Gastrocnemius medialis (tissue), 4 donors: ENCODE measurements around the gene DMGDH. TPM values are rescaled to one million over a fixed set of nuclear protein-coding genes. Genes with fewer than 3 reads are reported as not detected.

Experiments used
- ATAC-seq, 2 donors: fragments of 150-250 bp; one replicate each; pipeline ENCODE4 v1.9.1; 2016
- DNase-seq, 2 donors: peaks; one replicate each; pipeline ENCODE4 v3.0.0-alpha.2; 2019
- H3K27ac ChIP-seq, 4 donors: fragments of 200-600 bp; sonication (generic); 1 replicate in 1 of 4; 2 replicates in 3 of 4; pipeline ENCODE4 v1.5.1; 2016 to 2018; ENCODE audit warnings: mild to moderate bottlenecking in 2 of 4, moderate library complexity in 1 of 4
- H3K27me3 ChIP-seq, 3 donors: fragments of 200-600 bp; sonication (generic) in 2 of 3; 1 replicate in 1 of 3; 2 replicates in 2 of 3; pipeline versions ENCODE4 v1.5.1 to v1.6.0; 2016 to 2019; ENCODE audit warnings: mild to moderate bottlenecking in 1 of 3, moderate library complexity in 1 of 3
- H3K36me3 ChIP-seq, 2 donors: fragments of 200-600 bp; sonication (generic) in 1 of 2; one replicate each; pipeline ENCODE4 v1.5.1; 2017 to 2018
- H3K4me1 ChIP-seq, 2 donors: fragments of 200-600 bp; sonication (generic) in 1 of 2; one replicate each; pipeline ENCODE4 v1.5.1; 2016 to 2017; ENCODE audit warnings: mild to moderate bottlenecking in 2 of 2
- H3K4me3 ChIP-seq, 4 donors: fragments of 200-600 bp; sonication (generic) in 3 of 4; 1 replicate in 1 of 4; 2 replicates in 3 of 4; pipeline ENCODE4 v1.5.1; 2016 to 2019; ENCODE audit warnings: mild to moderate bottlenecking in 2 of 4
- H3K9me3 ChIP-seq, 3 donors: fragments of 200-600 bp; sonication (generic) in 2 of 3; 1 replicate in 1 of 3; 2 replicates in 2 of 3; pipeline ENCODE4 v1.5.1; 2016 to 2019
- POLR2A ChIP-seq, 2 donors: fragments of 450-650 bp; IDR thresholded peaks; one replicate each; pipeline ENCODE4 v1.6.1; 2017; ENCODE audit warnings: antibody characterized with exemption in 2 of 2, mild to moderate bottlenecking in 2 of 2, moderate library complexity in 2 of 2
- in situ Hi-C, 4 donors: fragments of 200-750 bp; cut with MboI; loops; one replicate each; pipeline versions ENCODE4 v1.15.0 to v1.8.0; 2017; ENCODE audit warnings: low sequenced_read_pairs in 4 of 4
- intact Hi-C: fragments of 100-400 bp; cut with DNase I; formaldehyde crosslinking; loops from one replicate; pipeline ENCODE4 v1.15.1; 2023; ENCODE audit warnings: low total_unique reads
- total RNA-seq, 4 donors: library from RNA; depleted of rRNA; stranded (reverse); fragments of >200 nt; gene quantifications; one replicate each; pipeline versions ENCODE4 v1.1.0 to v1.2.3, GENCODE V29; 2016
- TF ChIP-seq, protein P1 (sequence below), 5 experiments: fragments of 450-650 bp in 3 of 5; fragments of 200-600 bp in 2 of 5; sonication (generic) in 2 of 5; IDR thresholded peaks in 4 of 5; conservative IDR thresholded peaks in 1 of 5; 1 replicate in 4 of 5; 2 replicates in 1 of 5; pipeline ENCODE4 v1.5.1; 2016 to 2019; ENCODE audit warnings: antibody characterized with exemption in 5 of 5, mild to moderate bottlenecking in 3 of 5, moderate library complexity in 3 of 5

Gene DMGDH
- total RNA-seq, 4 donors from 2014 or later: 0.15 to 1.8 (median 0.65) TPM

DNA sequence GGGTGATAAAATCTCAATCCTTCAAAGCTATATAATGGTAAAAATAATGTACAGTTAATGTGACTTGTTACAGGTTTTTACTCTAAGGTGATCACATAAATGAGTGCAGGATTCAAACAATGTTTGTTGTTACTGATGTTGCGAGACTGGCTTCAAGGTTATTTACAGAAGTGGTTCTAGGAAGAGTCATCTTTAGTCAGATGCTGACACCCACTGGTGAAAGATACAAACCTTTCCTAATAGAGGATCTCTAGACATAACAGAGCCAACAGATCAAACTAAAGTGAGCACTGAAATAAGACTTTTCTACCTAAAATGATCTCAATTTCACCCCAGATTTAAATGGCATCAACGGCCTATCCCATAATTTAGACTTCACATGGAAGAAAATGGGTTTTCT, 104.6 kb downstream of the DMGDH start:
- in situ Hi-C loops: loop anchor here (5.0 to 25.0 kb wide), 7 partner anchors 60 to 653 kb away; no protein-coding TSS in a partner anchor
- DNase-seq: no peak
- Histone ChIP-seq H3K27me3 (no peaks in the 10 kb centered on the region), H3K27ac (no peak overlapping the region), H3K4me3 (no peak overlapping the region), H3K36me3 (no peaks in the 10 kb centered on the region), H3K9me3 (no peaks in the 10 kb centered on the region), H3K4me1 (no peaks in the 10 kb centered on the region)
- peak; percentile 76 to 86 for ATAC-seq
- TF ChIP-seq POLR2A (IDR thresholded peaks at IDR 0.05): no peak
- TF ChIP-seq, protein P1, sequence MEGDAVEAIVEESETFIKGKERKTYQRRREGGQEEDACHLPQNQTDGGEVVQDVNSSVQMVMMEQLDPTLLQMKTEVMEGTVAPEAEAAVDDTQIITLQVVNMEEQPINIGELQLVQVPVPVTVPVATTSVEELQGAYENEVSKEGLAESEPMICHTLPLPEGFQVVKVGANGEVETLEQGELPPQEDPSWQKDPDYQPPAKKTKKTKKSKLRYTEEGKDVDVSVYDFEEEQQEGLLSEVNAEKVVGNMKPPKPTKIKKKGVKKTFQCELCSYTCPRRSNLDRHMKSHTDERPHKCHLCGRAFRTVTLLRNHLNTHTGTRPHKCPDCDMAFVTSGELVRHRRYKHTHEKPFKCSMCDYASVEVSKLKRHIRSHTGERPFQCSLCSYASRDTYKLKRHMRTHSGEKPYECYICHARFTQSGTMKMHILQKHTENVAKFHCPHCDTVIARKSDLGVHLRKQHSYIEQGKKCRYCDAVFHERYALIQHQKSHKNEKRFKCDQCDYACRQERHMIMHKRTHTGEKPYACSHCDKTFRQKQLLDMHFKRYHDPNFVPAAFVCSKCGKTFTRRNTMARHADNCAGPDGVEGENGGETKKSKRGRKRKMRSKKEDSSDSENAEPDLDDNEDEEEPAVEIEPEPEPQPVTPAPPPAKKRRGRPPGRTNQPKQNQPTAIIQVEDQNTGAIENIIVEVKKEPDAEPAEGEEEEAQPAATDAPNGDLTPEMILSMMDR (IDR thresholded peaks at IDR 0.05 in 4 of 5, conservative IDR thresholded peaks at IDR 0.05 in 1 of 5): peak; percentile 18 to 51 (median 41)
- intact Hi-C loops: loop anchor here (1.0 to 5.0 kb wide), 3 partner anchors 65 to 498 kb away; no protein-coding TSS in a partner anchor

DNA sequence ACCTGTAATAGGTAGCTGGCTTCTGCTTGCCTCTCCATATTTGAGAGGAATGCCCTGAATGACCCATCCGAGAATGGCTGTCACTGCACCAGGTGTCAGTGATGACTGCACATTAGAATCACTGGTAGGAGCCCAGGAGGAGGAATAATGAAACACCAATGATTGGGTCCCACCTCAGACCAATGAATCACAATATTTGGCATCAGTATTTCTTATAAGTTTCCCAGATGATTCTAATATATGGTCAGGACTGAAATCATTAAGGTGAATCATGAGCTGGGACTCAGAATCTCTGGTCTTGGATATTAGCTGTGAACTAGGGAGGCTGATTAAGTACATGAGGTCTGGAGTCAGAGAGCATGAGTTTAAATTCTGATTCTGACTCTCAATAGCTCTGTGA, 107.7 kb downstream of the DMGDH start:
- intact Hi-C loops: no loop called here
- no peaks in the 10 kb centered on the region for H3K4me1 ChIP-seq
- H3K27me3 ChIP-seq: no peaks in the 10 kb centered on the region
- no peak for DNase-seq
- no peaks in the 10 kb centered on the region for H3K36me3 ChIP-seq
- in situ Hi-C loops: loop anchor here (5.0 to 25.0 kb wide), 7 partner anchors 57 to 649 kb away; no protein-coding TSS in a partner anchor
- H3K27ac ChIP-seq: no peak overlapping the region
- H3K9me3 ChIP-seq: no peaks in the 10 kb centered on the region
- TF ChIP-seq, protein P1 (IDR thresholded peaks at IDR 0.05 in 4 of 5, conservative IDR thresholded peaks at IDR 0.05 in 1 of 5): no peak
- no peak for TF ChIP-seq POLR2A (IDR thresholded peaks at IDR 0.05)
- no peak for ATAC-seq
- H3K4me3 ChIP-seq: no peak overlapping the region

DNA sequence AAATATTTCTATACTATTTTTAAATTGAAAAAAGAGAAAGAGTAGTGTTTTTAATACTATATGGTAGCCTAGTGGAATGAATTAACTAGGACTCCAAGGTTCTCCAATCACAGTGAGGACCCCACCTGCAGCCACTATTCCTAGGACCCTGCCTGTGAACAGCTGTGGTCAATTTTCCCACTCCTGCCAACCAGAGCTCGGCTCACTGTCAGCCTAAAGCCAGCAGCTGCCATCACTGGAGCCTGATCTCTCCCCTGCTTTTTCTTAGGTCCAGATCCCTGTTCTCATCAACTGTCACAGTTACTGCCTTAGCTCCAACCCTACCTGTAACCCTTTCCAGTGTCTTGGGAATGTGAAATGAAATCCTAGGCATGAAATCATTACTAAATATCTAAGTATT, 109.7 kb downstream of the DMGDH start:
- no peaks in the 10 kb centered on the region for H3K4me1 ChIP-seq
- H3K27ac ChIP-seq: no peak overlapping the region
- H3K4me3 ChIP-seq: no peak overlapping the region
- no peaks in the 10 kb centered on the region for H3K27me3 ChIP-seq
- intact Hi-C loops (no loop called here), in situ Hi-C loops (loop anchor here (5.0 to 25.0 kb wide), 7 partner anchors 55 to 647 kb away; no protein-coding TSS in a partner anchor)
- no peak for ATAC-seq
- DNase-seq: no peak
- H3K9me3 ChIP-seq: no peaks in the 10 kb centered on the region
- H3K36me3 ChIP-seq: no peaks in the 10 kb centered on the region
- no peak for TF ChIP-seq POLR2A (IDR thresholded peaks at IDR 0.05)
- TF ChIP-seq, protein P1 (IDR thresholded peaks at IDR 0.05 in 4 of 5, conservative IDR thresholded peaks at IDR 0.05 in 1 of 5): no peak

DNA sequence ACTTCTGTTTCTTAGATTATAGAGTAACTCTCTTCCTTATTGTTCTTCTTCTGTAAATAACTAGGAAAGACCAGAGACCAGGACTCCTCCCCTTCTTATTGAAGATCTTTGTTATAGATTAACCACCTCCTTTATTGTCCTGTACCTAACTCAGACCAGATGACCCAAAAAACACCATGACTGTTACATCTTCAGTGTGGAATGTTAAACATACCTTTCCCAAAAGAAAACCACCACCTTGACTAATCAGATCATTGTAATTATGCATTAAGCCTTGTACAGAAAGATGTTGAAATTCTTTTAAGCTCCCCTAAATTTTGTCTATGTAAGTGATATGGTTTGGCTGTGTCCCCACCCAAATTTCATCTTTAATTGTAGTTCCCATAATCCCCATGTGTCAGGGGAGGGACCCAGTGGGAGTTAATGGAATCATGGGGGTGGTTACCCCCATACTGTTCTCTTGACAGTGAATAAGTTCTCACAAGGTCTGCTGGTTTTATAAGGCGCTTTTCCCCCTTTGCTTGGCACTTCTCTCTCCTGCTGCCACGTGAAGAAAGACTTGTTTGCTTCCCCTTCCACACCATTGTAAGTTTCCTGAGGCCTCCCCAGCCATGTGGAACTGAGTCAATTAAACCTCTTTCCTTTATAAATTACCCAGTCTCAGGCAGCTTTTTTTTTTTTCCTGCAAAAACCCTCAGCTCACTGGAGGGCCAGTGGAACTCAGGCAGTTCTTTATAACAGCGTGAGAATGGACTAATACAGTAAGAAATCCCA, 110.6 kb downstream of the DMGDH start:
- ATAC-seq: no peak
- TF ChIP-seq POLR2A (IDR thresholded peaks at IDR 0.05): no peak
- TF ChIP-seq, protein P1 (IDR thresholded peaks at IDR 0.05 in 4 of 5, conservative IDR thresholded peaks at IDR 0.05 in 1 of 5): no peak
- DNase-seq: no peak
- intact Hi-C loops (no loop called here), in situ Hi-C loops (loop anchor here in 3 of 4 donors (25.0 kb wide), 3 partner anchors 422 to 647 kb away; no protein-coding TSS in a partner anchor)
- H3K4me1 ChIP-seq: no peaks in the 10 kb centered on the region
- no peaks in the 10 kb centered on the region for H3K27me3 ChIP-seq
- H3K27ac ChIP-seq: no peak overlapping the region
- no peaks in the 10 kb centered on the region for H3K9me3 ChIP-seq
- H3K36me3 ChIP-seq: no peaks in the 10 kb centered on the region
- no peak overlapping the region for H3K4me3 ChIP-seq
